Loucy (cell line): ENCODE measurements around the gene RBM19.

Experiments
- H2AFZ ChIP-seq: fragments of 200-600 bp; sonication (generic); 2 replicates; pipeline ENCODE4 v1.6.0; 2016; ENCODE audit warnings: antibody characterized with exemption, mild to moderate bottlenecking, low read length, moderate library complexity
- H3F3A ChIP-seq: fragments of 200-600 bp; 2 replicates; pipeline ENCODE4 v1.6.0; 2016; ENCODE audit warnings: antibody characterized with exemption, low read depth, mild to moderate bottlenecking
- H3K27me3 ChIP-seq: fragments of 200-600 bp; sonication (generic); 2 replicates; pipeline ENCODE4 v1.6.1; 2014; ENCODE audit warnings: low read length, mild to moderate bottlenecking; ENCODE audit not compliant: insufficient read depth, poor library complexity, severe bottlenecking
- H3K36me3 ChIP-seq: fragments of 200-600 bp; sonication (generic); 2 replicates; pipeline ENCODE4 v1.6.1; 2016; ENCODE audit warnings: low read length; ENCODE audit not compliant: insufficient read depth
- H3K4me1 ChIP-seq: fragments of 200-600 bp; sonication (generic); 2 replicates; pipeline ENCODE4 v1.5.1; 2014; ENCODE audit warnings: low read length, mild to moderate bottlenecking; ENCODE audit not compliant: insufficient read depth, poor library complexity, severe bottlenecking
- H3K4me2 ChIP-seq: fragments of 200-600 bp; sonication (generic); 2 replicates; pipeline ENCODE4 v1.6.0; 2014; ENCODE audit warnings: antibody characterized with exemption, low read length, low read depth, mild to moderate bottlenecking; ENCODE audit not compliant: poor library complexity, severe bottlenecking
- H3K4me3 ChIP-seq: fragments of 200-600 bp; sonication (generic); 2 replicates; pipeline ENCODE4 v1.5.1; 2014; ENCODE audit warnings: low read length, mild to moderate bottlenecking, mixed read lengths; ENCODE audit not compliant: poor library complexity, severe bottlenecking
- H3K79me2 ChIP-seq: fragments of 200-600 bp; sonication (generic); 2 replicates; pipeline ENCODE4 v1.6.1; 2014; ENCODE audit warnings: low read length; ENCODE audit not compliant: insufficient read depth
- H3K9ac ChIP-seq: fragments of 200-600 bp; sonication (generic); 2 replicates; pipeline ENCODE4 v1.6.0; 2014; ENCODE audit warnings: mild to moderate bottlenecking, low read depth, low read length, moderate library complexity; ENCODE audit not compliant: poor library complexity, severe bottlenecking
- H3K9me2 ChIP-seq: fragments of 200-600 bp; sonication (generic); replicated peaks from 2 replicates; pipeline ENCODE4 v1.6.1; 2016; ENCODE audit warnings: low read depth, low read length, mixed read lengths
- H3K9me3 ChIP-seq: fragments of 200-600 bp; sonication (generic); 2 replicates; pipeline ENCODE4 v1.6.1; 2014; ENCODE audit warnings: mild to moderate bottlenecking, antibody characterized with exemption, low read length, low read depth; ENCODE audit not compliant: insufficient read depth
- H4K20me1 ChIP-seq: fragments of 200-600 bp; sonication (generic); 2 replicates; pipeline ENCODE4 v1.6.0; 2014; ENCODE audit warnings: antibody characterized with exemption, low read length, mild to moderate bottlenecking; ENCODE audit not compliant: insufficient read depth, poor library complexity, severe bottlenecking
- EZH2phosphoT487 ChIP-seq: fragments of 200-600 bp; IDR thresholded peaks from 2 replicates; pipeline ENCODE4 v1.6.1; 2018; ENCODE audit warnings: antibody characterized with exemption, mild to moderate bottlenecking, moderate library complexity, borderline replicate concordance
- TF ChIP-seq, protein P1 (sequence below): fragments of 200-600 bp; sonication (generic); conservative IDR thresholded peaks from 2 replicates; pipeline ENCODE4 v1.5.1; 2014; ENCODE audit warnings: mild to moderate bottlenecking, antibody characterized with exemption, low read length

RBM19 gene

DNA sequence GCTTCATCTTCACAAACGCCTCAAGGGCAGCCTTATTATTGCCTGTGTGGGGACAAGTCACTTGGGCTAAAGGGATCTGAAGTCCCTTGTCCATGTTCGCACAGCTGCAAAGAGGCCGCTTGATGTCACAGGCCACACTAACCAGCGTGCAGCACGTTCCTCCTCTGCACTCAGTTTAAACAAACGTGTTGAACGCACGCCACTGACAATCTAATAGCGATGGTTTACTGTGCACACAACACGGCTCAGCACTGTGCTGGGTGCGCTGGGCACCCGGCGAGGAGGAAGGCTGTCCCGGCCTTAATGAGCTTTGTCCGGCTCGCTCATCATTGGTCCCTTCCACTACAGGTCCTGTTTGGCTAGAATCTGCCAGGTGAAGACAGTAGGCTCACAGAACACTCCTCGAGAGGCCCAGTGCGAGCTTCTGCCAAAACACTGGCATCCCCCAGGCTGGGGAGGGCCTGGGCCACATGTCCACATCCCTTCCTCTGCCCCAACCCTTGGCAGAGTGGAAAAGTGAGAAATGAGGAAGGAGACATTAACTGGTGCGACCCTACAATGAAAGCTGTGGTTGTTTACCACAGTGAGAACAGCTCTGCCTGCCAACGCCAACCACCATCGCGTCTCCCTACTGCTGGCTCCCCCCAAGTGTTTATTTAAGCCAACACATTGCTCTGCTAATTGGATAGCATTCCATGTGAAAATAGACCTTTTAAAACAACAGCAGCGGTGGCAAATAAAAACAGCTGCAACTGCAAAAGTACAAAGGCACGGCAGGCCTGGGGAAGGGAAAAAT lies 113.2 kb downstream of the RBM19 start:
- Histone ChIP-seq H3K4me1 (no peaks in the 10 kb centered on the region), H2AFZ (no peak overlapping the region), H3F3A (no peaks in the 10 kb centered on the region), H3K4me3 (no peak overlapping the region), H3K27me3 (no peaks in the 10 kb centered on the region), H3K79me2 (no peaks in the 10 kb centered on the region), H3K4me2 (no peak overlapping the region), H3K36me3 (peaks cover 10% of the 10 kb centered on the region; the same call in 1 of the 2 replicates), H3K9me2 (no peaks in the 10 kb centered on the region), H4K20me1 (no peaks in the 10 kb centered on the region), H3K9me3 (no peaks in the 10 kb centered on the region), H3K9ac (no peak overlapping the region)
- no peak for TF ChIP-seq EZH2phosphoT487
- TF ChIP-seq, protein P1, sequence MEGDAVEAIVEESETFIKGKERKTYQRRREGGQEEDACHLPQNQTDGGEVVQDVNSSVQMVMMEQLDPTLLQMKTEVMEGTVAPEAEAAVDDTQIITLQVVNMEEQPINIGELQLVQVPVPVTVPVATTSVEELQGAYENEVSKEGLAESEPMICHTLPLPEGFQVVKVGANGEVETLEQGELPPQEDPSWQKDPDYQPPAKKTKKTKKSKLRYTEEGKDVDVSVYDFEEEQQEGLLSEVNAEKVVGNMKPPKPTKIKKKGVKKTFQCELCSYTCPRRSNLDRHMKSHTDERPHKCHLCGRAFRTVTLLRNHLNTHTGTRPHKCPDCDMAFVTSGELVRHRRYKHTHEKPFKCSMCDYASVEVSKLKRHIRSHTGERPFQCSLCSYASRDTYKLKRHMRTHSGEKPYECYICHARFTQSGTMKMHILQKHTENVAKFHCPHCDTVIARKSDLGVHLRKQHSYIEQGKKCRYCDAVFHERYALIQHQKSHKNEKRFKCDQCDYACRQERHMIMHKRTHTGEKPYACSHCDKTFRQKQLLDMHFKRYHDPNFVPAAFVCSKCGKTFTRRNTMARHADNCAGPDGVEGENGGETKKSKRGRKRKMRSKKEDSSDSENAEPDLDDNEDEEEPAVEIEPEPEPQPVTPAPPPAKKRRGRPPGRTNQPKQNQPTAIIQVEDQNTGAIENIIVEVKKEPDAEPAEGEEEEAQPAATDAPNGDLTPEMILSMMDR: no peak

DNA sequence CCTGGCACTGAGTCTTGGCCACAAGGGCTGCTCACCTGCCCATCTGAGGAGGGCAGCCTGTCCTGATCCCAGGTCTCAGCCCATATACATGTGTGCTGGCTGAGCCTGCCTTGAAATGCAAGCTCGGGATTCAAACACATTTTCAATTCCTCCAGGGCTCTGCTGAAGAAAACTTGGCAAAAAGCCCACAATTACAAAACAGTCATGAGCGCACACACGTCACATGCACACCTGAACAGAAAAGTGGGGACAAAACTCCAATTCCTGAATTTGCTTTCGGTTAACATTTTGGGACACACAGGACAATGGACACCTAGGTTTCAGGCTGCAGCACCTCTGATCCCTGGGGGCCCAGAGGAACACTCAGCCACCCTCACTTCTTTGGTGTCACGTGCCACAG lies 113.9 kb downstream of the RBM19 start:
- no peaks in the 10 kb centered on the region for H3K79me2 ChIP-seq
- no peaks in the 10 kb centered on the region for H4K20me1 ChIP-seq
- no peak overlapping the region for H3K9ac ChIP-seq
- no peaks in the 10 kb centered on the region for H3K9me3 ChIP-seq
- TF ChIP-seq EZH2phosphoT487: no peak
- TF ChIP-seq, protein P1: no peak
- H2AFZ ChIP-seq: no peak overlapping the region
- H3K4me2 ChIP-seq: no peak overlapping the region
- H3F3A ChIP-seq: no peaks in the 10 kb centered on the region
- peaks cover 5% of the 10 kb centered on the region; the same call in 1 of the 2 replicates for H3K36me3 ChIP-seq
- H3K4me3 ChIP-seq: no peak overlapping the region
- no peaks in the 10 kb centered on the region for H3K27me3 ChIP-seq
- no peaks in the 10 kb centered on the region for H3K9me2 ChIP-seq
- no peaks in the 10 kb centered on the region for H3K4me1 ChIP-seq

DNA sequence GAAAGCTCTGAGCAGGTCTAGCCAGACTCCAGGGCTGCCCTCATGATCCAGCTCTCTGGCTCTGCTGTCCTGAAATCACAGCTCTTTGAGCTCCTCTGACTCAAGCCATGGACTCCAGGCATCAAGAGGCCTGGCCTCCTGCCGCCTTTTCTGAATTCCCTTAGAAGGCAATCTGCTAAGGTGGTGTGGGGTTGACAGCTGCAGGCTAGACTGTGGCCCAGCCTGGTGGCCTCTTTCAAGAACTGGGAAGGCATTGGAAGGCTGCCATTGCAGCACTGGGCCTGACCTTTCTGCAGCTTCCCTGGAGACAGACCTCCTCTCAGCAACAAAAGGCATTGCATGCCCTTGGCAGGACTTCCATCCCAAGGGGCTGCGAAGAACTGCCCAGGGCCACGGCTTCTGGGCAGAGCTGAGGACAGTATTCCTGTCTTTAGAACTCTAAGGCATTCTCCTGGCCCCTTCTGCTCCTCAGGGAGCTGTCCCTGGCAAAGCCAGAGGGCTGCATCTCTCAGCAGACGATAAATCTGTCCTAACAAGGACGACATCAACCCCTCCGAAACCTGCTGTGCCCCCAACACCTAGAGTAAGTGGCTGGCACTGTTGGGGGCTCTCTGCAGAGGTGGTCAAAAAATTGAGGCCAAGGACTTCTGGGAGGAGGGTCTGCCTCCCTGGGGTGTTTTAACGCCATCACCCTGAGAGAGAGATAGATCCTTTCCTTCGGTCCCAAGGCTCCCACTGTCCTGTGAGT lies 115.6 kb downstream of the RBM19 start:
- no peaks in the 10 kb centered on the region for H3K9me2 ChIP-seq
- H2AFZ ChIP-seq: no peak overlapping the region
- H3K4me1 ChIP-seq: no peaks in the 10 kb centered on the region
- no peak overlapping the region for H3K4me3 ChIP-seq
- H3K79me2 ChIP-seq: no peaks in the 10 kb centered on the region
- H3K4me2 ChIP-seq: no peak overlapping the region
- H4K20me1 ChIP-seq: no peaks in the 10 kb centered on the region
- no peaks in the 10 kb centered on the region for H3F3A ChIP-seq
- no peak overlapping the region for H3K9ac ChIP-seq
- H3K36me3 ChIP-seq: no peaks in the 10 kb centered on the region
- TF ChIP-seq, protein P1: no peak
- TF ChIP-seq EZH2phosphoT487: no peak
- H3K9me3 ChIP-seq: no peaks in the 10 kb centered on the region
- no peaks in the 10 kb centered on the region for H3K27me3 ChIP-seq
